Measurements from ENCODE around the gene HTRA3. TPM values are rescaled to one million over a fixed set of nuclear protein-coding genes. Genes with fewer than 3 reads are reported as not detected.

HTRA3 gene
- total RNA-seq, 1 experiment from 2014 or later: 2.3 TPM

DNA sequence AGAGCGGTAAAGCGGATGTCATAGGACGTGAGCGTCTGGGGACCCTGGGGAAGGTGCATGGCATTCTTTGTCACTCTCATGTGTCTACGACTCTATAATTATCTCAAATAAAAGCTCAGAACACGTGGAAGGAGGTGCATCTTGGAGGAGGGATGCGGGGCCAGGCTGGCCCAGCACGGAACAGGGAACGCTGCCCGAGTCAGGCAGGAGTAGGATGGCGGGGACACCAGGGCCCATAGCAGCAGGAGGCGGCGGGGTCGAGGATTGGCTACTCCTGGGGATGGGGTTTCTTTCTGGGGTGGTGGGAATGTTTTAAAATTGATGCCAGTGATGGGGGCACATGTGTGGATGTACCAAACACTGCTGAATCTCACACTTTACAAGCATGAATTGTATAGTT is 5.4 kb upstream of the HTRA3 start (continued):
- no peak for TF ChIP-seq NR3C1 (CRISPR knock-in tag; conservative IDR thresholded peaks at IDR 0.05; ENCODE audit: low read depth)

- CTCF ChIA-PET: interaction anchor here (0.9 to 2.1 kb wide), 5 partner anchors 23 to 145 kb away, joined by 3 to 32 read pairs (median 4); no protein-coding TSS in a partner anchor
- TF ChIP-seq ZNF263 (CRISPR knock-in tag; IDR thresholded peaks at IDR 0.05; ENCODE audit: low read depth) (no peak), JAZF1 (CRISPR knock-in tag; IDR thresholded peaks at IDR 0.05) (no peak), ETV6 (CRISPR knock-in tag; IDR thresholded peaks at IDR 0.05) (no peak)
- TF ChIP-seq, protein P1, sequence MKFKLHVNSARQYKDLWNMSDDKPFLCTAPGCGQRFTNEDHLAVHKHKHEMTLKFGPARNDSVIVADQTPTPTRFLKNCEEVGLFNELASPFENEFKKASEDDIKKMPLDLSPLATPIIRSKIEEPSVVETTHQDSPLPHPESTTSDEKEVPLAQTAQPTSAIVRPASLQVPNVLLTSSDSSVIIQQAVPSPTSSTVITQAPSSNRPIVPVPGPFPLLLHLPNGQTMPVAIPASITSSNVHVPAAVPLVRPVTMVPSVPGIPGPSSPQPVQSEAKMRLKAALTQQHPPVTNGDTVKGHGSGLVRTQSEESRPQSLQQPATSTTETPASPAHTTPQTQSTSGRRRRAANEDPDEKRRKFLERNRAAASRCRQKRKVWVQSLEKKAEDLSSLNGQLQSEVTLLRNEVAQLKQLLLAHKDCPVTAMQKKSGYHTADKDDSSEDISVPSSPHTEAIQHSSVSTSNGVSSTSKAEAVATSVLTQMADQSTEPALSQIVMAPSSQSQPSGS (CRISPR knock-in tag; IDR thresholded peaks at IDR 0.05; ENCODE audit: borderline replicate concordance, low read depth): no peak
- no peak overlapping the region for H3K4me3 Mint-ChIP-seq
- H3K27me3 Mint-ChIP-seq (ENCODE audit: low read depth): peaks cover 13% of the 10 kb centered on the region
- DNase-seq (ENCODE audit: low spot score): no peak
- H3K36me3 Mint-ChIP-seq: no peaks in the 10 kb centered on the region
- no peak for ATAC-seq
- peaks cover 12% of the 10 kb centered on the region for H3K4me1 Mint-ChIP-seq
- no peak overlapping the region for H3K27ac Mint-ChIP-seq
- POLR2A ChIA-PET: no interaction called here
- no peaks in the 10 kb centered on the region for H3K9me3 Mint-ChIP-seq
These were observed 4.2 kb upstream of the HTRA3 start for GRCh38 chr4:8265171-8265929.

GRCh38 chr4:8266088-8266487 is 3.5 kb upstream of the HTRA3 start:
- ChIA-PET CTCF (interaction anchor here (1.2 to 2.3 kb wide), 7 partner anchors 16 to 145 kb away, joined by 4 to 32 read pairs (median 14); no protein-coding TSS in a partner anchor), POLR2A (no interaction called here)
- ATAC-seq: no peak
- H3K27me3 Mint-ChIP-seq (ENCODE audit: low read depth): peaks cover 20% of the 10 kb centered on the region
- no peaks in the 10 kb centered on the region for H3K36me3 Mint-ChIP-seq
- peaks cover 10% of the 10 kb centered on the region for H3K4me1 Mint-ChIP-seq
- peak overlapping the region; percentile 45; the same call in 1 of the 2 replicates for H3K27ac Mint-ChIP-seq
- TF ChIP-seq GTF2I (CRISPR knock-in tag; conservative IDR thresholded peaks at IDR 0.05): 0 out of 2 replicates have a peak, but pooled peaks have one; percentile 25
- no peak for TF ChIP-seq GRHL2 (CRISPR knock-in tag; IDR thresholded peaks at IDR 0.05; ENCODE audit: insufficient replicate concordance, severe bottlenecking)
- no peak for DNase-seq (ENCODE audit: low spot score)
- H3K9me3 Mint-ChIP-seq: no peaks in the 10 kb centered on the region
- no peak overlapping the region for H3K4me3 Mint-ChIP-seq

GRCh38 chr4:8266508-8266907 is 3.0 kb upstream of the HTRA3 start:
- no peak overlapping the region for H3K4me3 Mint-ChIP-seq
- no peaks in the 10 kb centered on the region for H3K9me3 Mint-ChIP-seq
- TF ChIP-seq FOXP1 (CRISPR knock-in tag; IDR thresholded peaks at IDR 0.05; ENCODE audit: borderline replicate concordance): 0 out of 2 replicates have a peak, but pooled peaks have one; percentile 16
- no peak for TF ChIP-seq TEAD1 (CRISPR knock-in tag; IDR thresholded peaks at IDR 0.05)
- no peak for TF ChIP-seq ZNF219 (CRISPR knock-in tag; IDR thresholded peaks at IDR 0.05; ENCODE audit: borderline replicate concordance)
- no peak for TF ChIP-seq IRF2 (CRISPR knock-in tag; IDR thresholded peaks at IDR 0.05; ENCODE audit: borderline replicate concordance, low read depth)
- no peak for TF ChIP-seq ZNF532 (CRISPR knock-in tag; IDR thresholded peaks at IDR 0.05; ENCODE audit: borderline replicate concordance)
- TF ChIP-seq SMAD4 (CRISPR knock-in tag; IDR thresholded peaks at IDR 0.05): no peak
- no peak for TF ChIP-seq ZNF512 (CRISPR knock-in tag; IDR thresholded peaks at IDR 0.05; ENCODE audit: borderline replicate concordance)
- TF ChIP-seq TCF7 (CRISPR knock-in tag; IDR thresholded peaks at IDR 0.05; ENCODE audit: low read depth): no peak
- ChIA-PET CTCF (interaction anchor here (0.7 to 2.3 kb wide), 31 partner anchors 10 to 341 kb away, joined by 3 to 32 read pairs (median 5); partner anchors contain the start of gene AFAP1), POLR2A (no interaction called here)
- H3K27ac Mint-ChIP-seq: no peak overlapping the region
- peaks cover 24% of the 10 kb centered on the region for H3K27me3 Mint-ChIP-seq (ENCODE audit: low read depth)
- H3K36me3 Mint-ChIP-seq: no peaks in the 10 kb centered on the region
- DNase-seq (ENCODE audit: low spot score) (no peak), ATAC-seq (no peak)
- peaks cover 7% of the 10 kb centered on the region; the same call in 1 of the 2 replicates for H3K4me1 Mint-ChIP-seq
